IMR-90 (cell line): ENCODE results near the gene RFC2. TPM values are rescaled to one million over a fixed set of nuclear protein-coding genes. Genes with fewer than 3 reads are reported as not detected.

ENCODE experiments used
- ATAC-seq: fragments of 200-7000 bp; cut with Tn5 transposase; 2 replicates; pipeline ENCODE4 v1.9.1; 2020; ENCODE audit warnings: low read depth, mild to moderate bottlenecking, moderate library complexity
- BruUV-seq: library from RNA; stranded (reverse); fragments of 400-500 nt; replicated peaks from 2 replicates; lab custom pipeline; 2021; lab: Mats Ljungman, UMichigan
- CTCF ChIA-PET: fragments of 300-600 bp; formaldehyde crosslinking; extraction: SDS; loops from one replicate; lab custom pipeline; 2021; ENCODE audit warnings: antibody characterized with exemption; lab: Yijun Ruan, JAX
- POLR2A ChIA-PET: fragments of 300-600 bp; sonication (Branson Sonifier 250); formaldehyde crosslinking; loops from one replicate; lab custom pipeline; 2022; ENCODE audit warnings: antibody characterized with exemption; ENCODE audit not compliant: unreplicated experiment; lab: Charles Lee
- DNase-seq: peaks from one replicate; pipeline ENCODE4 v3.0.0; 2013
- H2AFZ ChIP-seq: replicated peaks from 2 replicates; pipeline ENCODE3; 2013; ENCODE audit warnings: low read length, mild to moderate bottlenecking; ENCODE audit not compliant: poor library complexity
- H2AK5ac ChIP-seq: 2 replicates; pipeline ENCODE4 v1.6.1; 2013; ENCODE audit warnings: low read depth, low read length, inconsistent platforms
- H2AK9ac ChIP-seq: replicated peaks from 2 replicates; pipeline ENCODE3; 2013; ENCODE audit warnings: mild to moderate bottlenecking, low read depth, low read length, moderate library complexity; ENCODE audit not compliant: poor library complexity
- H2BK120ac ChIP-seq: 2 replicates; pipeline ENCODE4 v1.6.1; 2013; ENCODE audit warnings: low read depth, low read length, inconsistent platforms
- H2BK15ac ChIP-seq: 3 replicates; pipeline ENCODE4 v1.6.1; 2013; ENCODE audit warnings: low read depth, low read length, inconsistent platforms
- H2BK20ac ChIP-seq: 2 replicates; pipeline ENCODE4 v1.6.1; 2013; ENCODE audit warnings: low read depth, mild to moderate bottlenecking, inconsistent platforms, low read length, moderate library complexity
- H2BK5ac ChIP-seq: 2 replicates; pipeline ENCODE4 v1.6.1; 2013; ENCODE audit warnings: mild to moderate bottlenecking, low read depth, low read length, inconsistent platforms; ENCODE audit not compliant: poor library complexity, severe bottlenecking
- H3K14ac ChIP-seq: replicated peaks from 2 replicates; pipeline ENCODE4 v1.6.1; 2013; ENCODE audit warnings: low read depth, low read length, inconsistent platforms
- H3K18ac ChIP-seq: 2 replicates; pipeline ENCODE4 v1.6.1; 2013; ENCODE audit warnings: low read depth, low read length, control low read depth
- H3K23ac ChIP-seq: 2 replicates; pipeline ENCODE4 v1.6.1; 2013; ENCODE audit warnings: low read depth, low read length, inconsistent platforms
- H3K27ac ChIP-seq: 2 replicates; pipeline ENCODE4 v1.5.1; 2013; ENCODE audit warnings: mild to moderate bottlenecking, control low read depth, low read length; ENCODE audit not compliant: insufficient read depth
- H3K27me3 ChIP-seq: 2 replicates; pipeline ENCODE4 v1.6.1; 2013; ENCODE audit warnings: low read length; ENCODE audit not compliant: control insufficient read depth, insufficient read depth
- H3K36me3 ChIP-seq: 2 replicates; pipeline ENCODE4 v1.6.1; 2013; ENCODE audit warnings: low read length, mixed read lengths; ENCODE audit not compliant: control insufficient read depth, insufficient read depth
- H3K4ac ChIP-seq: 2 replicates; pipeline ENCODE4 v1.6.1; 2013; ENCODE audit warnings: low read depth, low read length, inconsistent platforms
- H3K4me1 ChIP-seq: 2 replicates; pipeline ENCODE4 v1.6.1; 2013; ENCODE audit warnings: low read length, mixed read lengths; ENCODE audit not compliant: control insufficient read depth, insufficient read depth
- H3K4me2 ChIP-seq: 2 replicates; pipeline ENCODE4 v1.6.1; 2013; ENCODE audit warnings: low read depth, mild to moderate bottlenecking, control low read depth, low read length, moderate library complexity
- H3K4me3 ChIP-seq: 2 replicates; pipeline ENCODE4 v1.5.1; 2013; ENCODE audit warnings: low read depth, mild to moderate bottlenecking, control low read depth, low read length, moderate library complexity; ENCODE audit not compliant: insufficient read depth
- H3K56ac ChIP-seq: 2 replicates; pipeline ENCODE4 v1.6.1; 2013; ENCODE audit warnings: low read length, inconsistent platforms; ENCODE audit not compliant: insufficient read depth; ENCODE audit errors: extremely low read depth
- H3K79me1 ChIP-seq, 2 experiments: 2 replicates each; pipeline ENCODE4 v1.6.1; 2013; ENCODE audit warnings: low read length in 2 of 2, inconsistent platforms in 1 of 2, low read depth in 1 of 2
- H3K9ac ChIP-seq: 2 replicates; pipeline ENCODE4 v1.6.1; 2013; ENCODE audit warnings: low read depth, low read length, control low read depth
- H3K9me1 ChIP-seq: 2 replicates; pipeline ENCODE4 v1.6.1; 2013; ENCODE audit warnings: low read length, inconsistent platforms; ENCODE audit not compliant: insufficient read depth
- H3K9me3 ChIP-seq: 2 replicates; pipeline ENCODE4 v1.6.1; 2013; ENCODE audit warnings: low read length; ENCODE audit not compliant: control insufficient read depth, insufficient read depth
- H4K20me1 ChIP-seq: 2 replicates; pipeline ENCODE4 v1.6.1; 2013; ENCODE audit warnings: low read length, inconsistent platforms; ENCODE audit not compliant: insufficient read depth
- H4K5ac ChIP-seq: 2 replicates; pipeline ENCODE4 v1.6.1; 2013; ENCODE audit warnings: mild to moderate bottlenecking, low read depth, low read length, control low read depth
- H4K8ac ChIP-seq, 2 experiments: 2 replicates each; pipeline ENCODE4 v1.6.1; 2013; ENCODE audit warnings: low read depth in 2 of 2, low read length in 2 of 2, control low read depth in 1 of 2, inconsistent platforms in 1 of 2
- H4K91ac ChIP-seq: 2 replicates; pipeline ENCODE4 v1.6.1; 2013; ENCODE audit warnings: low read depth, low read length, inconsistent platforms; ENCODE audit not compliant: insufficient read depth
- BHLHE40 ChIP-seq: fragments of 150-350 bp; IDR thresholded peaks from 2 replicates; pipeline ENCODE4 v1.6.1; 2016; ENCODE audit warnings: mild to moderate bottlenecking, low read depth, low read length
- CEBPB ChIP-seq: IDR thresholded peaks from 2 replicates; pipeline ENCODE4 v1.6.1; 2012; ENCODE audit warnings: low read depth, low read length, improper control_type of control experiment
- CHD1 ChIP-seq: IDR thresholded peaks from 2 replicates; pipeline ENCODE4 v1.6.1; 2012; ENCODE audit warnings: low read depth, low read length, improper control_type of control experiment
- FOS ChIP-seq: fragments of 150-350 bp; IDR thresholded peaks from 2 replicates; pipeline ENCODE4 v1.6.1; 2016; ENCODE audit warnings: low read depth, low read length
- MAFK ChIP-seq: IDR thresholded peaks from 2 replicates; pipeline ENCODE4 v1.6.1; 2012; ENCODE audit warnings: low read depth, low read length, improper control_type of control experiment
- MAZ ChIP-seq: IDR thresholded peaks from 2 replicates; pipeline ENCODE4 v1.6.1; 2012; ENCODE audit warnings: low read depth, mild to moderate bottlenecking, low read length, improper control_type of control experiment, moderate library complexity, borderline replicate concordance
- MXI1 ChIP-seq: IDR thresholded peaks from 2 replicates; pipeline ENCODE4 v1.6.1; 2012; ENCODE audit warnings: low read depth, mild to moderate bottlenecking, low read length, moderate library complexity, borderline replicate concordance
- NFE2L2 ChIP-seq: fragments of 150-350 bp; IDR thresholded peaks from 2 replicates; pipeline ENCODE4 v1.6.1; 2016; ENCODE audit warnings: low read depth, mild to moderate bottlenecking, low read length
- POLR2A ChIP-seq: IDR thresholded peaks from 2 replicates; pipeline ENCODE4 v1.6.1; 2012; ENCODE audit warnings: mild to moderate bottlenecking, low read depth, low read length
- RAD21 ChIP-seq: IDR thresholded peaks from 2 replicates; pipeline ENCODE4 v1.6.1; 2012; ENCODE audit warnings: low read length, improper control_type of control experiment
- RCOR1 ChIP-seq: IDR thresholded peaks from 2 replicates; pipeline ENCODE4 v1.6.1; 2012; ENCODE audit warnings: mild to moderate bottlenecking, low read length, improper control_type of control experiment; ENCODE audit not compliant: insufficient replicate concordance
- RFX5 ChIP-seq: IDR thresholded peaks from 2 replicates; pipeline ENCODE4 v1.8.0; 2012; ENCODE audit warnings: low read depth, mild to moderate bottlenecking, low read length, moderate library complexity
- SMC3 ChIP-seq: fragments of 150-350 bp; IDR thresholded peaks from 2 replicates; pipeline ENCODE4 v1.6.1; 2016; ENCODE audit warnings: low read depth, mild to moderate bottlenecking, antibody characterized with exemption, low read length, moderate library complexity
- WGBS, 2 experiments: methylation state at CpG; one replicate each; pipeline versions ENCODE4 v1.1.5 to v1.1.7; 2013; ENCODE audit warnings: missing lambda C conversion rate in 2 of 2; ENCODE audit not compliant: insufficient read length in 1 of 2; ENCODE audit errors: extremely low coverage in 2 of 2; 5-methylcytosine and 5-hydroxymethylcytosine counted together
- dilution Hi-C: fragments of 300-500 bp; cut with HindIII; formaldehyde crosslinking; loops from one replicate; pipeline ENCODE4 v1.14.3; 2018; ENCODE audit warnings: low sequenced_read_pairs; ENCODE audit not compliant: unreplicated experiment
- in situ Hi-C: fragments of 300-500 bp; cut with MboI; formaldehyde crosslinking; loops from 3 replicates; pipeline ENCODE4 v1.14.3; 2019; ENCODE audit warnings: low sequenced_read_pairs, inconsistent platforms, mixed read lengths
- intact Hi-C: fragments of 100-400 bp; cut with micrococcal nuclease; formaldehyde crosslinking; loops from 2 replicates; pipeline ENCODE4 v1.10.0; 2022
- polyA plus RNA-seq, 3 experiments: library from polyadenylated mRNA; depleted of rRNA; stranded (reverse); fragments of >200 nt; gene quantifications; 2 replicates each; pipeline ENCODE4 v1.2.3, GENCODE V29; 2012; ENCODE audit warnings: low replicate concordance in 1 of 3
- total RNA-seq: library from RNA; depleted of rRNA; stranded (reverse); fragments of >200 nt; gene quantifications from 2 replicates; pipeline ENCODE4 v1.2.3, GENCODE V29; 2012
- TF ChIP-seq, protein P1 (sequence below): fragments of 150-350 bp; IDR thresholded peaks from 2 replicates; pipeline ENCODE4 v1.6.1; 2017; ENCODE audit warnings: mild to moderate bottlenecking, antibody characterized with exemption, low read length, low read depth
- TF ChIP-seq, protein P2 (sequence below): conservative IDR thresholded peaks from 2 replicates; pipeline ENCODE4 v1.5.1; 2012; ENCODE audit warnings: mild to moderate bottlenecking, low read depth, low read length, improper control_type of control experiment
- TF ChIP-seq, protein P3 (sequence below): fragments of 150-350 bp; IDR thresholded peaks from 2 replicates; pipeline ENCODE4 v1.6.1; 2016; ENCODE audit warnings: low read depth, mild to moderate bottlenecking, low read length, moderate library complexity, borderline replicate concordance

RFC2 gene
- total and polyA plus RNA-seq, 2 of the 4 experiments (the other 2 are of a cell fraction) = 25.2 to 37.8 TPM

DNA sequence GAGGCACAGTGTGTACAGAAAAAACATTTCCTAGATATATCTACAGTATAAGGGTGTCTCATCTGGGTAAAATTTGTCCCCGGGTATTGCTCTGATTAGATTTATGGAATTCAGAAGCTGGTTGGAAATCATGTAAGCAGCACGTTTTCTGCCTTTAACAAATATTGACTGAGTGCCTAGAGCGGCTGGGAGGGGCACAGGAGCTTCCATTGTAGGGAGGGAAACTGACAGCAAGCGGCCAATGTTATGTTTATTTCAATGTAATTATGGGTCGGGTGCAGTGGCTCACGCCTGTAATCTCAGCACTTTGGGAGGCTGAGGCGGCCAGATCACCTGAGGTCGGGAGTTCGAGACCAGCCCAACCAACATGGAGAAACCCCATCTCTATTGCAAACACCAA lies 4.4 kb upstream of the RFC2 start:
- no peaks in the 10 kb centered on the region for H4K20me1 ChIP-seq
- peaks cover 13 to 18% of the 10 kb centered on the region in 2 experiments; a peak in 3 of 4 replicates for H3K79me1 ChIP-seq
- no peak overlapping the region for H2AK5ac ChIP-seq
- H2AFZ ChIP-seq = no peak overlapping the region
- POLR2A ChIA-PET = no interaction called here
- H3K9me3 ChIP-seq = no peaks in the 10 kb centered on the region
- H4K8ac ChIP-seq = no peak overlapping the region
- no peaks in the 10 kb centered on the region for H3K27me3 ChIP-seq
- H3K56ac ChIP-seq = no peak overlapping the region
- no peak overlapping the region for H2BK15ac ChIP-seq
- H2BK20ac ChIP-seq = no peak overlapping the region
- H3K36me3 ChIP-seq = no peaks in the 10 kb centered on the region
- H3K4me2 ChIP-seq = no peak overlapping the region
- H3K14ac ChIP-seq = no peak overlapping the region
- H3K4me3 ChIP-seq = no peak overlapping the region
- H3K27ac ChIP-seq = no peak overlapping the region
- DNase-seq (no peak), ATAC-seq (no peak)
- peaks cover 12% of the 10 kb centered on the region; the same call in 1 of the 2 replicates for H3K9me1 ChIP-seq
- dilution Hi-C loops = no loop called here
- H2BK5ac ChIP-seq = no peak overlapping the region
- H4K91ac ChIP-seq = no peak overlapping the region
- no peak overlapping the region for H3K9ac ChIP-seq
- CTCF ChIA-PET = no interaction called here
- no TSS peak for BruUV-seq
- H4K5ac ChIP-seq = no peak overlapping the region
- 92% methylated on average over 2 of the region's 9 CpGs; no CpG with 5 or more reads in 1 of the 2 experiments for WGBS, 2 experiments
- no peak overlapping the region for H3K18ac ChIP-seq
- no peak overlapping the region for H3K4ac ChIP-seq
- H3K4me1 ChIP-seq = peaks cover 6% of the 10 kb centered on the region
- H2BK120ac ChIP-seq = no peak overlapping the region
- intact Hi-C loops = no loop called here
- TF ChIP-seq CHD1 (no peak), MXI1 (no peak), RAD21 (no peak), RCOR1 (no peak), SMC3 (no peak), MAFK (no peak), RFX5 (no peak), NFE2L2 (no peak), FOS (no peak), BHLHE40 (no peak), MAZ (no peak), POLR2A (no peak), CEBPB (no peak)
- TF ChIP-seq, protein P1, sequence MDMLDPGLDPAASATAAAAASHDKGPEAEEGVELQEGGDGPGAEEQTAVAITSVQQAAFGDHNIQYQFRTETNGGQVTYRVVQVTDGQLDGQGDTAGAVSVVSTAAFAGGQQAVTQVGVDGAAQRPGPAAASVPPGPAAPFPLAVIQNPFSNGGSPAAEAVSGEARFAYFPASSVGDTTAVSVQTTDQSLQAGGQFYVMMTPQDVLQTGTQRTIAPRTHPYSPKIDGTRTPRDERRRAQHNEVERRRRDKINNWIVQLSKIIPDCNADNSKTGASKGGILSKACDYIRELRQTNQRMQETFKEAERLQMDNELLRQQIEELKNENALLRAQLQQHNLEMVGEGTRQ = no peak
- TF ChIP-seq, protein P2, sequence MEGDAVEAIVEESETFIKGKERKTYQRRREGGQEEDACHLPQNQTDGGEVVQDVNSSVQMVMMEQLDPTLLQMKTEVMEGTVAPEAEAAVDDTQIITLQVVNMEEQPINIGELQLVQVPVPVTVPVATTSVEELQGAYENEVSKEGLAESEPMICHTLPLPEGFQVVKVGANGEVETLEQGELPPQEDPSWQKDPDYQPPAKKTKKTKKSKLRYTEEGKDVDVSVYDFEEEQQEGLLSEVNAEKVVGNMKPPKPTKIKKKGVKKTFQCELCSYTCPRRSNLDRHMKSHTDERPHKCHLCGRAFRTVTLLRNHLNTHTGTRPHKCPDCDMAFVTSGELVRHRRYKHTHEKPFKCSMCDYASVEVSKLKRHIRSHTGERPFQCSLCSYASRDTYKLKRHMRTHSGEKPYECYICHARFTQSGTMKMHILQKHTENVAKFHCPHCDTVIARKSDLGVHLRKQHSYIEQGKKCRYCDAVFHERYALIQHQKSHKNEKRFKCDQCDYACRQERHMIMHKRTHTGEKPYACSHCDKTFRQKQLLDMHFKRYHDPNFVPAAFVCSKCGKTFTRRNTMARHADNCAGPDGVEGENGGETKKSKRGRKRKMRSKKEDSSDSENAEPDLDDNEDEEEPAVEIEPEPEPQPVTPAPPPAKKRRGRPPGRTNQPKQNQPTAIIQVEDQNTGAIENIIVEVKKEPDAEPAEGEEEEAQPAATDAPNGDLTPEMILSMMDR = no peak
- TF ChIP-seq, protein P3, sequence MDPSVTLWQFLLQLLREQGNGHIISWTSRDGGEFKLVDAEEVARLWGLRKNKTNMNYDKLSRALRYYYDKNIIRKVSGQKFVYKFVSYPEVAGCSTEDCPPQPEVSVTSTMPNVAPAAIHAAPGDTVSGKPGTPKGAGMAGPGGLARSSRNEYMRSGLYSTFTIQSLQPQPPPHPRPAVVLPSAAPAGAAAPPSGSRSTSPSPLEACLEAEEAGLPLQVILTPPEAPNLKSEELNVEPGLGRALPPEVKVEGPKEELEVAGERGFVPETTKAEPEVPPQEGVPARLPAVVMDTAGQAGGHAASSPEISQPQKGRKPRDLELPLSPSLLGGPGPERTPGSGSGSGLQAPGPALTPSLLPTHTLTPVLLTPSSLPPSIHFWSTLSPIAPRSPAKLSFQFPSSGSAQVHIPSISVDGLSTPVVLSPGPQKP = no peak
- H2AK9ac ChIP-seq = no peak overlapping the region
- in situ Hi-C loops = no loop called here
- H3K23ac ChIP-seq = no peak overlapping the region
